PC-9 (cell line): ENCODE measurements around the gene HOMER3. TPM values are rescaled to one million over a fixed set of nuclear protein-coding genes. Genes with fewer than 3 reads are reported as not detected.

Experiments
- BruUV-seq: library from RNA; stranded (reverse); fragments of 400-500 nt; replicated peaks from 2 replicates; lab custom pipeline; 2021; lab: Mats Ljungman, UMichigan
- CTCF ChIA-PET: fragments of 300-600 bp; sonication (Branson Sonifier 250); formaldehyde crosslinking; loops from one replicate; lab custom pipeline; 2022; ENCODE audit warnings: antibody characterized with exemption; lab: Charles Lee
- POLR2A ChIA-PET: fragments of 300-600 bp; sonication (Branson Sonifier 250); formaldehyde crosslinking; loops from one replicate; lab custom pipeline; 2022; ENCODE audit warnings: antibody characterized with exemption; ENCODE audit not compliant: unreplicated experiment; lab: Charles Lee
- DNase-seq, 2 experiments: peaks; one replicate each; pipeline versions ENCODE4 v3.0.0 to v3.0.0-alpha.2; 2015 to 2022; ENCODE audit warnings: mixed read lengths in 1 of 2
- H2AFZ ChIP-seq: fragments of 200-600 bp; sonication (generic); 2 replicates; pipeline ENCODE4 v1.8.1; 2017; ENCODE audit warnings: antibody characterized with exemption
- H3F3A ChIP-seq: fragments of 200-600 bp; sonication (generic); 2 replicates; pipeline ENCODE4 v1.8.1; 2017; ENCODE audit warnings: antibody characterized with exemption, mild to moderate bottlenecking, low read depth; ENCODE audit not compliant: insufficient read depth
- H3K27ac ChIP-seq: fragments of 200-600 bp; sonication (generic); 2 replicates; pipeline ENCODE4 v1.6.1; 2016; ENCODE audit warnings: mixed run types
- H3K27me3 ChIP-seq: fragments of 200-600 bp; sonication (generic); 2 replicates; pipeline ENCODE4 v1.6.1; 2016; ENCODE audit warnings: low read depth, mixed run types; ENCODE audit not compliant: insufficient read depth
- H3K36me3 ChIP-seq: fragments of 200-600 bp; sonication (generic); 2 replicates; pipeline ENCODE4 v1.6.1; 2016; ENCODE audit warnings: low read depth, mixed run types
- H3K4me1 ChIP-seq: fragments of 200-600 bp; sonication (generic); replicated peaks from 2 replicates; pipeline ENCODE4 v1.6.1; 2016; ENCODE audit warnings: mixed run types; ENCODE audit not compliant: insufficient read depth
- H3K4me2 ChIP-seq: fragments of 200-600 bp; sonication (generic); 2 replicates; pipeline ENCODE4 v1.6.1; 2017; ENCODE audit warnings: mixed run types
- H3K4me3 ChIP-seq: fragments of 200-600 bp; sonication (generic); 2 replicates; pipeline ENCODE4 v1.6.1; 2016; ENCODE audit warnings: mixed run types
- H3K79me2 ChIP-seq: fragments of 200-600 bp; sonication (generic); 2 replicates; pipeline ENCODE4 v1.6.1; 2017; ENCODE audit warnings: low read depth, mixed run types
- H3K9me2 ChIP-seq: fragments of 200-600 bp; sonication (generic); 2 replicates; pipeline ENCODE4 v1.8.1; 2017; ENCODE audit warnings: mild to moderate bottlenecking; ENCODE audit not compliant: insufficient read depth
- H3K9me3 ChIP-seq: fragments of 200-600 bp; sonication (generic); 2 replicates; pipeline ENCODE4 v1.8.1; 2016; ENCODE audit warnings: low read depth; ENCODE audit not compliant: insufficient read depth
- H4K20me1 ChIP-seq: fragments of 200-600 bp; sonication (generic); 2 replicates; pipeline ENCODE4 v1.8.1; 2017; ENCODE audit not compliant: insufficient read depth
- CTCF ChIP-seq: fragments of 200-600 bp; sonication (generic); conservative IDR thresholded peaks from 2 replicates; pipeline ENCODE4 v1.6.1; 2017; ENCODE audit warnings: mixed run types, antibody characterized with exemption, mild to moderate bottlenecking, moderate library complexity
- EZH2 ChIP-seq: fragments of 200-600 bp; sonication (generic); IDR thresholded peaks from 2 replicates; pipeline ENCODE4 v1.8.0; 2017; ENCODE audit warnings: antibody characterized with exemption, low read depth
- intact Hi-C: fragments of 100-400 bp; cut with micrococcal nuclease; formaldehyde crosslinking; loops from one replicate; pipeline ENCODE4 v1.10.0; 2022; ENCODE audit not compliant: unreplicated experiment
- total RNA-seq: library from RNA; stranded (reverse); gene quantifications from 2 replicates; pipeline ENCODE4 v1.2.3, GENCODE V29; 2021

Gene HOMER3
- total RNA-seq, 1 experiment from 2014 or later = 55.7 TPM

GRCh38 chr19:18943465-18943864 lies 2.4 kb upstream of the HOMER3 start:
- Histone ChIP-seq H2AFZ (no peak overlapping the region), H3K36me3 (no peaks in the 10 kb centered on the region), H3K27ac (no peak overlapping the region), H3F3A (peaks cover 39% of the 10 kb centered on the region), H3K79me2 (peaks cover 27% of the 10 kb centered on the region), H4K20me1 (no peaks in the 10 kb centered on the region), H3K4me3 (no peak overlapping the region), H3K4me1 (peaks cover 10% of the 10 kb centered on the region), H3K9me3 (no peaks in the 10 kb centered on the region), H3K4me2 (no peak overlapping the region), H3K27me3 (no peaks in the 10 kb centered on the region), H3K9me2 (no peaks in the 10 kb centered on the region)
- intact Hi-C loops = no loop called here
- no peak for DNase-seq
- no TSS peak for BruUV-seq
- POLR2A ChIA-PET = no interaction called here
- TF ChIP-seq EZH2 = no peak
- no peak for TF ChIP-seq CTCF
- CTCF ChIA-PET = no interaction called here

GRCh38 chr19:18942692-18943091 lies 1.7 kb upstream of the HOMER3 start:
- Histone ChIP-seq H3K79me2 (peaks cover 33% of the 10 kb centered on the region), H3K9me2 (no peaks in the 10 kb centered on the region), H3F3A (peaks cover 39% of the 10 kb centered on the region), H3K9me3 (no peaks in the 10 kb centered on the region), H3K27ac (no peak overlapping the region), H4K20me1 (no peaks in the 10 kb centered on the region), H3K4me2 (no peak overlapping the region), H3K36me3 (peaks cover 5% of the 10 kb centered on the region), H3K4me3 (no peak overlapping the region), H2AFZ (no peak overlapping the region), H3K4me1 (peaks cover 10% of the 10 kb centered on the region), H3K27me3 (no peaks in the 10 kb centered on the region)
- no TSS peak for BruUV-seq
- no peak for TF ChIP-seq EZH2
- TF ChIP-seq CTCF = no peak
- intact Hi-C loops = no loop called here
- no peak for DNase-seq
- ChIA-PET POLR2A (no interaction called here), CTCF (no interaction called here)

- DNase-seq = no peak
- CTCF ChIA-PET = interaction anchor here (0.6 kb wide), 1 partner anchor 444 kb away, joined by 7 read pairs; no protein-coding TSS in a partner anchor
- Histone ChIP-seq H3F3A (peaks cover 39% of the 10 kb centered on the region), H3K4me1 (peaks cover 10% of the 10 kb centered on the region), H2AFZ (no peak overlapping the region), H3K27ac (no peak overlapping the region), H4K20me1 (no peaks in the 10 kb centered on the region), H3K27me3 (no peaks in the 10 kb centered on the region), H3K4me3 (no peak overlapping the region), H3K9me2 (no peaks in the 10 kb centered on the region), H3K36me3 (peaks cover 5% of the 10 kb centered on the region), H3K79me2 (peaks cover 33% of the 10 kb centered on the region), H3K4me2 (peak overlapping the region; percentile 53), H3K9me3 (no peaks in the 10 kb centered on the region)
- TF ChIP-seq EZH2 (no peak), CTCF (0 out of 2 replicates have a peak, but pooled peaks have one; percentile 33)
- no TSS peak for BruUV-seq
- POLR2A ChIA-PET = no interaction called here
- intact Hi-C loops = loop anchor here (2.0 kb wide), 1 partner anchor 23 kb away; the partner anchor contains the start of genes COPE and DDX49
Measured at GRCh38 chr19:18941628-18942354, 774 bp upstream of the HOMER3 start.
